Stimulated activated CD4-positive, alpha-beta T cell treated with anti-CD3 and anti-CD28 coated beads, Interleukin-2, amount 100 ng/mL, for 24 hours (primary cell): Measurements from ENCODE around the gene VAV3.
"Not testable (repeated sequence)": the region's sequence is repeated elsewhere in the genome, so short reads cannot be mapped to it uniquely, and the experiment has no call there.

ENCODE experiments used
- DNase-seq, 2 donors: peaks; one replicate each; pipeline ENCODE4 v3.0.0-alpha.2; 2020

The VAV3 gene

GRCh38 chr1:107707111-107707510 lies 257.9 kb downstream of the VAV3 start:
- DNase-seq, result no peak

DNA sequence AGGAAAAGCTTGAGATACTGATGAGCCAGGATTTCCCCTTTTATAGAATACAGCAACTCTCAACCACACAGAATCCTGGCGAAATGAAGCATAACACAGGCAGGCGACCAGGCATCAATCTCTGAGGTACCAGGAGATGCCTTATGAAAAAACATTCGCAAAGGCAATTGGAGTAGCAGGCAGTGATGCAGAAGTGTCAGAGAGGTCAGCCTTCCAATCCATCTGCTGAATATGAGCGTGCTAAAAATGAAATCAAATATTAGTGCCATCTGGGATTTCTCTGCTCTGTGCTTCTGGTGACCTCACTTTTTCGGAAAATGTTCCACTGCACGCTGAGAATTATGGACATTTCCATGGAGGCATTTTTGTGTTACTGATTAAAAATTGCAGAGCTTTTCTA lies 258.8 kb downstream of the VAV3 start:
- no peak for DNase-seq

DNA sequence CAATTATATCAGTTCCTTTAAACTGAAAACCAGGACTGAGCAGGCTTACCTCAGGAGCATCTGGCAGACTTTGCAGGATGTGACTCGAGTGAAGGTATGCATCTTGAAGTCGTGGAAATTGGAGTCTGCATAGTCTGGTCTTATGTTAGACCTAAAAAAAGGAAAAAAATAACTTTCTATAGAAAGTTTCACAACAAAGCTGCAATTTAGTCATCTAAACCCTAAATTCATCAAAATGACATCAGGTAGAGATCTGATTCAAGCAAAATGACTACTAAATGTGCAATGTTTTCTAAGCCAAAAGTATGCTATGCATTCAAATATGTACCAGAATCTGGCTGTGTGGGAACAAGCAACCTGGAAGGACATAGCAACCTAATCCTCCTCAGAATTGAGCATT lies 260.1 kb downstream of the VAV3 start:
- no peak for DNase-seq

- no peak for DNase-seq
Measured at GRCh38 chr1:107702946-107703571, 261.9 kb downstream of the VAV3 start.

GRCh38 chr1:107700651-107701050 lies 264.3 kb downstream of the VAV3 start:
- not testable (repeated sequence) for DNase-seq

GRCh38 chr1:107698161-107698560 lies 266.8 kb downstream of the VAV3 start:
- DNase-seq, result no peak

DNA sequence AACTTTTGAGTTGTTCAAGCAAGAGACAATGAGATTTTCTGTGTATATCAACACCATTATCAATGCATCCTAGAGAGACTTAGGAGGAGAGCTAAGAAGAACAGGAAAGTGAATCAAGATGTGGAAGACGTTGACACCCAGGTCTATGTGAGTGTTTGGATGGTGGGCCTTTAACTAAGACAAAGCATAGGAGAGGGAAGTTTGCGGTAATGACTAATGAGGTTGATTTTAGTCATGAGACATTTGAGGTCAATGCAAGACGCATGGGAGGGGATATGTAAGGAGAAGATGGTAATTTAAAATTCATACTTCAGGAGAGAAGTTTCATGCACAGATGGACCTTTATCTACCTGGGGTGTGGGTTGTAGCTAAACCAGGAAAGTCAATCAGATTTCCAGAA lies 269.6 kb downstream of the VAV3 start:
- DNase-seq, result no peak

DNA sequence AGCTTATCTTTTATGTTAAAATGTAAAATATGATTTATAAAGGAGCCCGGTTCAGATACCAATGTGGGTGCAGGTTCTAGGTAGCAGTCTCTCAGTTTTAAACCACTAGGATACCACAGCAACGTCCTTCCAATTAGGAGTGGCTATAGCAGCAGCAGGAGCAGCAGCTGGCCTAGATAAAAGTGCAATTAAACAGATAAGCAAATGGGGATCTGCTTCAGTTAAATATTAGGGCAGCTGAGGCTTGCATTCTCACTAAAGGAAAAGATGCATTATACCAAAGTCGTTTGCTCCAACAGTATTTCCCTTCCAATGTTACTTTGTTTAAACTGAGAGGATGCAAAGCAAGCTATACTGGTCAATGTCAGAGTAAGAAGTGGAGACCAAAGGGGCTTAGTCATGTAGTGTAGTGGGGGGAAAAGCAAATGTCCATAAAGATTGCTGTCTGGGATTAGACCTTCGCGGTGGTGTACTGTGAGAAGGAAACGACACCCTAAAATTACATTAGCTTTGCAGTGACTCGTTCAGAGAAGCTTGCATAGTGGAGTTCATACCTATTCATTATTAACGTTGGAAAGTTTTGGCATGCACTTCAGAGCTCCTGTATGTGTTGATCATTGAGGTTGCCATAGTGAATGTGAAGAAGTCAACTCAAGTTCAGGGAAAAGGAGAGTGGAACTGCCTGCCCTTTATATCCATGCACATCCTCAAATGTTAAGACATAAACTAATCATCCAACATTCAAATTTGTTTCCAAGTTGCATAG lies 272.2 kb downstream of the VAV3 start:
- no peak for DNase-seq

GRCh38 chr1:107691540-107691939 lies 273.4 kb downstream of the VAV3 start:
- no peak for DNase-seq

GRCh38 chr1:107690491-107690890 lies 274.5 kb downstream of the VAV3 start:
- DNase-seq, result no peak

GRCh38 chr1:107689733-107690132 lies 275.2 kb downstream of the VAV3 start:
- DNase-seq, result no peak

DNA sequence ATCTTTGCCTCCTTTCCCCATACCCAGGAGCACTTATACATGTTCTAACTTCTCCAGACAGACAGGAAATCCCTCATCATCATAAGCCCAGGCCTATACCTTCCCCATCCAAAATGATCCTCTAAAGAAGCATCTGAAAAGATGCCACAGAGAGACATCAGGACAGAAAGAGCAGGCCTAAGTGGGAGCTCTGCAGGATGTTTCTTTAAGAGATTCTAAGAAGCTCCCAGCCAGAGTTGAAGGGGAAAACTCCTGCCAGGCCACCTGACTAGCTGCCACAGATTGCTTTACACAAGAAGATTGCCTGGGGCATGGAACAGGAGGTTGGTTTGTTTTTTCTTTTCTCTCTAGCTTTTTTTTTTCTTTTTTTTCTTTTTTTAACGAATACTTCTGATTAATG lies 275.8 kb downstream of the VAV3 start:
- no peak for DNase-seq

DNA sequence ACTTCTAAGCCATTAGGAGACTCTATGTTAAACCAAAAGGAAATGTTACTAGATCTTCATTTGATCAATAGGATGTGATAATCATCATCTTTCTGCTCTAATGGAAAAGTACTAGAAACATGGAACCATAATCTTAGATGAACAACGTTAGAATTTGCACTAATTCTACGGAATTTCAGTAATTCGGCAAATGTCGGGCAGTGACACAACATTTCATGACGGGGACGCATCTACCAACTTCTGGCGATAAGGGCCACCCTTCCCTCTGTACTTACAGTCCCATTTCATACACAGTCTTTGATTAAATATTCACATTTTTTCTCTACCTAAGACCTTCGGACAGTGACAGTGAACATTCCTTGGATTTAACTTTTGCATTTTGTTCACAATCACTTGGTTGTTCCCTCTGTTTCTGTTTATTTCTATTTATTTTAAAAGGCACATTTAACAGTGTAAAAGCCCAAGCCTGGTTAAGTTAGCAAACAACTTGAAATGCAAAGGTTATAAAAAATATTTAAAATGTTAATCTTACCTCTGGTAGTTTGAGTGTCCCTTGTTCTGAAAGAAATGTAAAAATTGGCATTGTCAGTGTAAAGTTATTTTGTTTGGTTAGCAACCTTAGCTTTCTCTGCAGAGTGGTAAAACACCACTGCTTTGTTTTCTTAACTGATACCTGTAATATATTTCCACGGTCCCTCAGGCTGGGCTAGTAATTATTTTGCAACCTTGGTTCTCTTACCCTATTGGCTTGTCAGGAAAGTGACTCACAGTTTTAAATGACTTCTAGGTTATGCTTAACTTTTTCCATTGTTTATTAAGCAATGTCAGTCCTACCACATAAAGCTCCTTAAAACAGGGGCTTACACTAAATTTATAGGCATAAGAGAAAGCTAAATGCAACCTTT lies 276.9 kb downstream of the VAV3 start:
- no peak for DNase-seq

DNA sequence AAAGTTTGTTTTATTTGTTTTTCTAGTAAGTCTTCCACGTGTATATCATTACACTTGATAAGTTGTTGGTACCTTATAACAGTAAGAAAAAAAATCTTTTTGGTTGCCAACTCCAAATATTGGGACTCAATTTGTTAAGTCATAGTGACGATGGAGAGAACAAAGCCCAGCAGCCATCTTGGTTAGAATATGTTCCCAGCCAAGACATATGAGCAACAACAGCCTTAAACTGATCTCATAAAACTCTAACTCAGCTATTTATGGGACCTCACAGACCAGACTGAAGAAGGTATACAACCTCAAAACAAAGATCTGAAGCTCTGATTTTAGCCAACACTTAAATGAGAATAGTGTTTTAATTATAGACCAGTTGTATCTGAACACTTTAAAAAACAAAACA lies 281.3 kb downstream of the VAV3 start:
- no peak for DNase-seq

DNA sequence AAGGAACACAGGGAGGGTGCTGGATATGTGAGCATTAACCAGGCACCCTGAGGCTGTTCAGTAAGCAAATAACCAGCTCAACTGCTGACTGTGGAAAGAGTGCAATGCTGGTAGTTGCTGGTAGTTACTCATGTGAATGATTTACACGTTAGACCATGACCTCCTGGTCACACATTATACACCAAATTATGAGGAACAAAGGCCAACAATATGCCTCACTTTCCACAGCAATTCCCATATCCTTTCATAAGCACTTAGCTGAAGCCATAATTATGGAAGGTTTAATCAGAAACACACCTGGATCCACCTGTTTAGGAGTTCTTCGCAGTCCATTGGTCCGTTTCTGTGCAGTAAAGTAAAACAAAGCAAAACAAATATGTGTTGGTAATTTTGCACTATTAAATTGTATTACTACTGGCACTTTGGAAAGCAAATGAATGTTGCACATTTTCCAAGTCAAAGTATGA lies 281.8 kb downstream of the VAV3 start:
- DNase-seq, result no peak

DNA sequence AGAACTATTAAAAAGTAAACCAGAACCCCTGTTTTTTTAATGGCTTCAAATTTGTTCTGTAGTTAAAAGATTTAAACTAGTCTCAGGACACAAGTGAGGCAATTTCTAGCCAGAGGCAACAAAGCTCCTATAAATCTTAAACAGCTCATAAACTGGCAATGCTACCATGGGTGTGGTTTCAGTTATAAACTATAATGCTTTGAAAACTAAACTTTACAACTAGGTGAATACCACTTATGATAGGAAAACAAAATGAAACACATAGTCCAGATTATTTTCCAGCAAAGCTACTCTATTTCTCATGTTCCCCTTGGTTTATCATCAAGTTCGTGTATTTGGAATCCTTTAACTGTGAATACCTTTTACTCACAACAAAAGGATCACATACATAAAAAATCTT lies 282.5 kb downstream of the VAV3 start:
- no peak for DNase-seq

DNA sequence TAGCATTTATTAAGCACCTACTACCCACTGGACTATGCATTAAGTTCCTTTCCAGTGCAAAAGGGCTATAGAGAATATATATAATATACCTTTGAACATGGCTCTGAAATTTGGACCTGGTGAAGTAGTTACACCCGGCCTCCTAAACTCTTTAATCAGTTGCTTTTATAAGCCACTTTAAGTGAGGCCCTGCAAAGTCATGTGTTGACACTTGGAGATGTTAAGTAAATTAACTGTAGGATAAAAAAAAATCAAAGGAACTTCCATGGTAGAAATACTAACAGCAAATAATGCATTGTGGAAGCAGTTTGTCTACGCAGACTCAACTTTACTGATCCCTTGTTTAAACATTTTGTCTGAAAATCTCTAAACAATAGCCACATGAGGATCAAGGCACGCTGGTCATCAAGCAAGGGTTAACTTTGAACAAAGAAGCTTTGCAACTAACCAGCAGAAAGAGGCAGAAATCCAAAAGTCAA lies 283.9 kb downstream of the VAV3 start:
- no peak for DNase-seq

- DNase-seq, result no peak
Measured at GRCh38 chr1:107680579-107680985, 284.4 kb downstream of the VAV3 start.

GRCh38 chr1:107679411-107679953 lies 285.5 kb downstream of the VAV3 start:
- no peak for DNase-seq

DNA sequence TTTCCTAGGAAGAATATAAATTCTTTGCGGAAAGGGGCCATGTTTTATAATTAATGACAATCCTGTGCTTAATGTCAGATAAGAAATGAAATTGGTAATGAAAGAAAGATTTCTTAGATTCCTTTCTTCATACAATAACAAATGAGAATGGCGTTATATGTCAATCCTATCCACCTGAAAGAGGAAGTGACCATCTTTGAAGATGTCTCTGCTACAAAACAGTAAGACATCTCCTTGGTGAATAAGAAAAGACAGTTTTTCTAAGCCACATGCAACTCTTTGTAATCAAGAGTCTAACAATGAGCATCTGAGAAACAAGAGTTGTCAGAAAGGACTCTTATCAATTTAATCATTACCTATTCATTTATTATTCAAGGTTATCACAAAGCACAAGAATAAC lies 286.0 kb downstream of the VAV3 start:
- no peak for DNase-seq

DNA sequence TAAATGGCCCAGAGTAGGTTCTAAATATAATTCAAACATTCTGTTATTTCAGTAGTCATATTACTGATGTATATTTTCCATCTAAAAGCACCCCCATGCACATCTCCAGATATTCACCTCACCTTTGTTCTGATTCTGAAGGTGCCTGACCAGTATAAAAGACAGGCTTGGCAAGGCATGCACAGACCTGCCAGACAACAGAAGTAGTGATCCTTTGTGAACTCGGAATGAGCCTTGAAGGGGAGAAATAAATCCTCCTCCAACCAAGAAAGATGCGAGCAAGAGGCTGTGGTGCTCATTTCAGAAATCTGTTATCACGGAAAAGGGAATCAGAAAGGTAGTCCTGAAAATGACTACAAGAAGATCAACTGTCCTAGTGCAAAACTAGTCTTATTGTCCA lies 287.3 kb downstream of the VAV3 start:
- no peak for DNase-seq

GRCh38 chr1:107674486-107674885 lies 290.5 kb downstream of the VAV3 start:
- DNase-seq, result no peak

- no peak for DNase-seq
Measured at GRCh38 chr1:107673006-107673405, 292.0 kb downstream of the VAV3 start.
